ENCODE results near the gene TBC1D22A.

Gene TBC1D22A

DNA sequence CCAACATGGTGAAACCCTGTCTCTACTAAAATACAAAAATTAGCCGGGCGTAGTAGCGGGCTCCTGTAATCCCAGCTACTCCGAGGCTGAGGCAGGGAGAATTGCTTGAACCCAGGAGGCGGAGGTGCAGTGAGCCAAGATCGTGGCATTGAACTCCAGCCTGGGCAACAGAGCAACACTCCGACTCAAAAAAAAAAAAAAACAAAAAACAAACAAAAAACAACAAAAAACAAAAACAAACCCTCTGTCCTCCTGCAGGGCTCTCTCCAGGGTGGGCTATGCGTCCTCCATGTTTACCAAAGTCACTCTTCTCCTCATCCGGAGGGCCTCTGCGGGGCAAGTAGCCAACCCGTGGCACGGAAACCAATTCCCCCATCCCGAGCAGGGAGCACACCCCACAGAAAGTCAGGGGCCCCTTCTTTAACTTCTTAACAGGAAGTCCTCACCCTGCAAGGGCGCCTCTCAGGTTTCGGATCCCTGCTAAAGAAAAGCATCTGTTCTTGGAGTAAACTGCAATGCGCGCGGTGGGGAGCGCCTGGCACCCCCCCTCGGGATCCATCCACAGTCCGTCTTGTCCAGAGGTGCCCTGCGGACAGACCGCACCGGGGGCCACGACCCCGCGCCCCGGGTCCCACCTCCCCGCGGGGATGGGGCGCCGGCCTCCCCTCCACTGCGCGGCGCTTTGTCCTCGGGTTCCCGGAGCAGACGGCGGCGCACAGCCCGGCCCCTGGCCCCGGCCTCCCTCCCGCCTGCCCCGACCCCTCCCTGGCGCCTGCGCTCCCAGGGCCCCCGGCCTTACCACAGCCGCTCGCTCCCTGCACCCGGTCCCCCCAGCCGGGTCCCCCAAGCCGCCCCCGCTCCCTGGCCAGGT is 25.1 kb upstream of the TBC1D22A start:
- peak; percentile 54 for DNase-seq (ENCODE audit: low read depth)

DNA sequence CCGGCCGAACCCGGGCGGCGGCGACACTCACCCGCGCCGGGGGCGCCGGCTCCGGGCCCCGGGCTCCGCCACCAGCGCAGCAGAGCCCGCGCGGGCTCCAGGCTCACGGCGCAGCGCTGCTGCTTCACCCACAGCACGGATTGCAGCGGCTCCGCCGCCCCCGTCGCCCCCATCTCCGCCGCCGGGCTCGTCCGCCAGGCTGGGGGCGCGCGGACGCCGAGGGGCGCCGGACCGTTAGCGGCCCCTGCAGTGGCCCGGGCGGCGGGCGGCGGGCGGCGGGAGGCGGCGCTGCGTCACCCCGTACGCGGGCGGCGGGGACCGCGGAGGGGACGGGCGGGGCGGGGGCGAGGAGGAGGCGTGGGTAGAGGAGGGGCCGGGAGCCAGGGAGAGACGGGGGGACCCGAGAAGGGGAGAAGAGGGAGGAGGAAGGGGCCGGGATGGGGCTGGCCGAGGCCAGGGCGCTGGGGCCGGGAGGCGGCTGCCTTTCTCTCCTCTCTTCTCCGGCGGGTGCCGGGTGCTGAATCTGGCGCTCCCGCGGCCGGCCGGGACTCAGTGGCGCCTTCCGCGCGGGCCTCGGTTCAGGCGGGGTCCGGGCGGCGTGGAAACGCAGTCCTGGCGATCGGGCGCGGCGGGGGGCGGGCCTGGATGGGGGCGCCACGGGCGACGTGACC is 24.3 kb upstream of the TBC1D22A start, which contains the start of gene CERK:
Gene CERK, minus strand, starts transcription at position 277 of the 671 bp plus-strand sequence. Its CDS starts 104 bp downstream, at position 173.
- DNase-seq (ENCODE audit: low read depth), result peak; percentile 47

- peak; percentile 50 for DNase-seq (ENCODE audit: low read depth)
These were observed 23.8 kb upstream of the TBC1D22A start for GRCh38 chr22:46738647-46739093.

DNA sequence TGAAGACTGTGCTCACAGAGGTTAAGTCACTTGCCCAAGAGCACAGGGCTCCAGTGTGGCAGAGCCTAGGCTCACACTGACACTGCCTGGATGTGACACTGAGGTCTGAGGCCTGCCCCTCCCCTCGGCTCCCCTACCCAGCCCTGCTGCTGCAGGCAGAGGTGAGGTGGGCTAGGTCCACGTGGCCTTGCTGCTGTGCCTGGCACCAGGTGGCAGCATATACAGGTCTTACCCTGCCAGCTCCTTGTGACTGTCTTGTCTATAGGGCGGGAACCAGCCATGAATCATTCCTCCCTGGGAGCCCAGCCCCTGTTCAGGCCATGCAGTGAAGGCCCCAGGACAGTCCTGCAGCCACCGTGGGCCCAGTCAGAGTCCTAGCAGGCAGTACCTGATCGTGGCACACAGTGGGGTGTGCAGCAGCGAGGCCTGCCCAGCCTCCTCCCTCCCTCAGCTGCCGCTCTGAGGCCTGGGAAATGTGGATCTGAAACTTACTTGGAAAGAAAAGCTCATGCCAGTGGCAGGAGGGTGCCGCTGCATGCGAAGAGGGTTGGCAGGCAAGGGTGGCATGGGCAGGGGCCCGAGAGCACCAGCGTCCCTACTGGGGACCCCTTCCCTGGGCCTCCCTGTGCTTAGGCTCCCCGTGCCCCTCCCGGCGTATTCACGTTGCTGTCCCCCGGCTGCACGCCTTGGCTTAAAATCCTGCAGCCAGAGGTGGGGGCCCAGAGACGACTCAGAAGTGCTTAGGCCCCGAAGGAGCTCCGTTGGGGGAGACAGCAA is 23.2 kb upstream of the TBC1D22A start:
- peak; percentile 44 for DNase-seq (ENCODE audit: low read depth)

DNA sequence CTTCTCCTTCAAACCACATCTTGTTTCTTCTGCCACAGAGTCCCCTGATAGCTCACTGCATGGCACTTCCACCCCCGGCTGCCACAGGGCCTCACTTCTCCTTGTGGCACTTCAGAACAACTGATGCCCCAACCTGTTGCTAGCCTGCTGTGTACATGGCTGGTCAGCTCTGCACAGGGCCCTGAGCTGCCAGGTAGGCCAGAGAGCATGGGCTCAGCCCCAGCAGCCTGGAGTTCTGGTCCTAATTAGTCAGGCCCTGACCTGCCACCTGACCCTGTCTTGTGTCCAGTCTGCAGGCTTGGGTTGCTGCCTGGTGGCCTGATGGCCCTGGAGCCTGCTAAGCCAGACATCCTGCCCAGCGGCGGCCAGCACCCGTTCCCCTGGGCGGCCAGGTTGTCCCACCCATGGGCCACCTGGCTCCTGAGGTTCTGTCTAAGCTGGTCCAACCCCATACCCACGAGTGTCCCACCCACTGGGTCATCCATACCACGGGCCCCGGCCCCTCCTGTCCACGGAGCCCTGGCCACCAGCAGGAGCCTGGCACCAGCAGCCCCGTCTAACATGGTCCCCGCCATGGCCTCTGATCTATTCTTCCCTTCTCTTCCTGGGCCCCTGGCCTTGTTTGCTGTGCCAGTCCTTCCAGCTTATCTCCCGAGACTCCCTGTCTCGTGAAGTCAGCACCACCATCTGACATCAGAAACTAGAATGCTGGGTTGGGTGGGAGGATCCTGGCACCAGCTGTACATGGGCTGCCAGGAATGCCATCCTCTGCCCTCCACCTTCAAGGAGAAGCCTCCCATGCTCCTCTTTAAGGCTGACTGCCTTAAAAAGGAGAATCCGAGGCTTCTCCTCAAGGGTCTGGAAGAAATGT is 21.3 kb upstream of the TBC1D22A start:
- DNase-seq (ENCODE audit: low read depth), result no peak

GRCh38 chr22:46741974-46742519 is 20.4 kb upstream of the TBC1D22A start:
- no peak for DNase-seq (ENCODE audit: low read depth)

- DNase-seq (ENCODE audit: low read depth), result no peak
These were observed 19.8 kb upstream of the TBC1D22A start for GRCh38 chr22:46742576-46743221.

- no peak for DNase-seq (ENCODE audit: low read depth)
These were observed 17.9 kb upstream of the TBC1D22A start for GRCh38 chr22:46744581-46744980.

- DNase-seq (ENCODE audit: low read depth), result no peak
These were observed 16.3 kb upstream of the TBC1D22A start for GRCh38 chr22:46746192-46746591.

DNA sequence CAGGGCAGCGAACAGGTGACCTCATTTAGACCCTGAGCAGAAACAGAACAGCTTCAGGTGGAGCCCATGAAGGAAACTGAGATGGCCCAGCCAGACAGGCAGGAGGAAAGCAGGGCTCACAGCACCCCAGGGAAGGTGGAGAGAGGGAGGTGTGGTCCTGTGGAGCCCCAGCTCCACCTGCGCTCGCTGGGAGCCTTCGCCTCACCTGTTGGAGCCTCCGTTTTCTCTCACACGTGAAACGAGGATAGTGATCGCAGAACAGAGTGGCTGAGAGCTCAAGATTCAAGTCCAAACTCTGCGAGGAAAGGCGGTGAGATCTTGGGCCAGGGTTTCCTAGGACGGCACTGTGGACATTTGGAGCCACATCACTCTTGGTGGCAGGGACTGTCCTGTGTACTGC is 15.8 kb upstream of the TBC1D22A start:
- DNase-seq (ENCODE audit: low read depth), result no peak

- no peak for DNase-seq (ENCODE audit: low read depth)
These were observed 14.8 kb upstream of the TBC1D22A start for GRCh38 chr22:46747646-46748045.

- no peak for DNase-seq (ENCODE audit: low read depth)
These were observed 14.1 kb upstream of the TBC1D22A start for GRCh38 chr22:46748206-46748907.

DNA sequence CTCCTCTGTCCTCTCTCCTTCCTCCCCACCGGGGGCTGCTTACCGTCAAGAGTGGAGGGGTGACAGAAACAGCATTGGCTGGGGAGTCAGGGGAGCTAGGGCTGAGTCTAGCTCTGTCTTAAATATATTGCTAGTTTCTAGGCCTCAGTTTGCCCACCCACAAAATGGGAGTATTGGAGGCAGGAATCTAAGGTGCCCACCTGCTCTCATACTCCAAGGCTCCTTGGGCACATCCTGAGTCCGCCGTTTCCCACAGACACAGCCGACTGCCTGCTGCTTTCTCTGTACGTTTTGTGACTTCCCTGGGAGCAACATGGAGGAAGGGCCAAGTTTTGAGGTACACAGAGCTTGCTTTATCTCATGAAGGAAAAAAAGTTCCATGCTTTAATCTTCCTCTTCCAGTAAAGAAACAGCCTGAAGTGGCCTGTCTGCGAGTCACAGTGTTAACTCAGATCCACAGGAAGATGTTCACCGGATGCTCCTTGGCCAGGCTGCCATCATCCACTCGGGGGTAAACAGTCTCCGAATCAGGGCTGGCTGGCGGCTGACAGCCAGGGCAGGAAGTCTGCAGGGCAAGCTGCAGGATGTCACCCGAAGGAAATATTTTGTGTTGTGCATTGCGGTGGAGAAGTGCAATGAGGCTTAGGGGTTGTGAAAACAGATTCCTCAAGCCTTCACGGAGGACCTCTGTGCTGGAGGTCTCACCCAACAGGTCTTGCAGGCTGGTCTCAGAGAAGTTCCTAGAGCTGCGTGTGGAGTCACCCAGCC is 13.4 kb upstream of the TBC1D22A start:
- peak; percentile 49 for DNase-seq (ENCODE audit: low read depth)

GRCh38 chr22:46749682-46750529 is 12.5 kb upstream of the TBC1D22A start:
- DNase-seq (ENCODE audit: low read depth), result no peak

DNA sequence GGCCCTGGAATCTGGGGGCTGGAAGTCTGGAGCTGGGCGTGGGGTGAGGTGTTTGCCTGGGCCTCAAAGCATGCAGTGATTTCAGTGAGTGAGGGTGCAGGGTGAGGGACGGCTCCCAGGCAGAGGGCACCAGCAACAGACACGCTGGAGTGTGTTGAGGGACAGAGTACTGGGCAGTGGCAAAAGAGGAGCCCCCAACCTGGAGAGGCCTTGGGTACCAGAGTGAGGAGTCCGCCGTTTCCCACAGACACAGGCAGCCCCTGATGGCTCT is 12.0 kb upstream of the TBC1D22A start:
- no peak for DNase-seq (ENCODE audit: low read depth)

- DNase-seq (ENCODE audit: low read depth), result no peak
These were observed 11.5 kb upstream of the TBC1D22A start for GRCh38 chr22:46750863-46751443.

DNA sequence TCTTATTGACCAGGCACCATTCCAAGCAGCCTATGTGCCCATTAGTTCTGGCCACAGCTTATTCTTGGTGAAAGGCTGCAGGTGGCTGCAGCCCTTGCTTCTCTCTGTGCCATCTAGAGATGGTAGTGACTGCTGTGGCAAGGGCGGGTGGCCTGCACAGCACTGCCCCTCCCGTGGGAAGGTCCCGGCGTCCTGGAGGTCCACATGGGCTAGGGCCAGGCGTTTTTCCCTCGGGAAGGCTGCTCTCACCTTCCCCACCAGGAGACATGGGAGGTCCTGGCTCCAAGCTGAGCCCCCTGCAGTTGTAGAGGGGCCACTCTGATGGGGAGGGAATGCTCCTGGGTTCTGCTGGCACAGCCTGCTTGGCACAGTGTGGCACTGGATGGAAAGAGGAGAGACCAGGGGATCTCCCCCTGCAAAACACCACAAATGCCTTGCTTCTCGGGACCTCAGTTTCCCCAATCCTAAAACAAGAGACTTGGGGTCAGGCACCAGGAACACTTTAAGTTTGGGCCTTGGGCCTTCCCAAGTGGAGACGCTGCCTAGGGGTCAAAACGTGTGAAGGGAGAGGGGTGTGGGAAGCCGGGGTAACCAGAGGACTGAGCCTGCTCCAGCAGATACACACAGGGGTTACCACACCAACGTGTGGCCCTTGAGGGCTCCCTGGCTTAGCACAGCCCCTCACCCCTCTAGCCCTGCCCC is 10.0 kb upstream of the TBC1D22A start:
- DNase-seq (ENCODE audit: low read depth), result no peak

GRCh38 chr22:46752988-46753310 is 9.5 kb upstream of the TBC1D22A start:
- no peak for DNase-seq (ENCODE audit: low read depth)

All from iris pigment epithelial cell (primary cell).